Activated CD4-positive, alpha-beta T cell treated with anti-CD3 and anti-CD28 coated beads for 36 hours (primary cell): Measurements from ENCODE around the gene TNK2. TPM values are rescaled to one million over a fixed set of nuclear protein-coding genes. Genes with fewer than 3 reads are reported as not detected.

ENCODE experiments used
- ATAC-seq: fragments of 200-7000 bp; cut with Tn5 transposase; one replicate; pipeline ENCODE4 v1.10.0; 2021; ENCODE audit warnings: mild to moderate bottlenecking, moderate library complexity
- CTCF ChIA-PET: fragments of 350-600 bp; sonication (Branson Sonifier 250); formaldehyde crosslinking; loops from one replicate; lab custom pipeline; 2021; ENCODE audit warnings: antibody characterized with exemption; lab: Charles Lee
- POLR2A ChIA-PET: fragments of 350-600 bp; sonication (Branson Sonifier 250); formaldehyde crosslinking; loops from one replicate; lab custom pipeline; 2021; ENCODE audit warnings: antibody characterized with exemption, inconsistent platforms; lab: Charles Lee
- DNase-seq: peaks from one replicate; pipeline ENCODE4 v3.0.0-alpha.2; 2020
- H3K27ac Mint-ChIP-seq: one replicate; pipeline ENCODE4 v1.8.0; 2021; ENCODE audit warnings: mixed read lengths
- H3K27me3 Mint-ChIP-seq: one replicate; pipeline ENCODE4 v1.8.0; 2021; ENCODE audit warnings: mixed read lengths
- H3K36me3 Mint-ChIP-seq: one replicate; pipeline ENCODE4 v1.8.0; 2021; ENCODE audit warnings: low read depth, mixed read lengths
- H3K4me1 Mint-ChIP-seq: one replicate; pipeline ENCODE4 v1.8.0; 2021; ENCODE audit warnings: mixed read lengths
- H3K4me3 Mint-ChIP-seq: one replicate; pipeline ENCODE4 v1.8.0; 2021; ENCODE audit warnings: mild to moderate bottlenecking, moderate library complexity, mixed read lengths
- H3K9me3 Mint-ChIP-seq: one replicate; pipeline ENCODE4 v1.8.0; 2021; ENCODE audit warnings: low read depth, mixed read lengths
- intact Hi-C, 2 experiments: fragments of 100-400 bp; cut with DNase I in 1 of 2; cut with micrococcal nuclease in 1 of 2; formaldehyde crosslinking; loops; one replicate each; pipeline versions ENCODE4 v1.14.2 to v1.15.1; 2022 to 2024; cut with DNase I, micrococcal nuclease
- total RNA-seq, 2 experiments: library from RNA; stranded (reverse); gene quantifications; one replicate each; pipeline ENCODE4 v1.2.3, GENCODE V29; 2021

TNK2 gene
- total RNA-seq, 2 experiments from 2014 or later, result 49.9 to 54.2 TPM

DNA sequence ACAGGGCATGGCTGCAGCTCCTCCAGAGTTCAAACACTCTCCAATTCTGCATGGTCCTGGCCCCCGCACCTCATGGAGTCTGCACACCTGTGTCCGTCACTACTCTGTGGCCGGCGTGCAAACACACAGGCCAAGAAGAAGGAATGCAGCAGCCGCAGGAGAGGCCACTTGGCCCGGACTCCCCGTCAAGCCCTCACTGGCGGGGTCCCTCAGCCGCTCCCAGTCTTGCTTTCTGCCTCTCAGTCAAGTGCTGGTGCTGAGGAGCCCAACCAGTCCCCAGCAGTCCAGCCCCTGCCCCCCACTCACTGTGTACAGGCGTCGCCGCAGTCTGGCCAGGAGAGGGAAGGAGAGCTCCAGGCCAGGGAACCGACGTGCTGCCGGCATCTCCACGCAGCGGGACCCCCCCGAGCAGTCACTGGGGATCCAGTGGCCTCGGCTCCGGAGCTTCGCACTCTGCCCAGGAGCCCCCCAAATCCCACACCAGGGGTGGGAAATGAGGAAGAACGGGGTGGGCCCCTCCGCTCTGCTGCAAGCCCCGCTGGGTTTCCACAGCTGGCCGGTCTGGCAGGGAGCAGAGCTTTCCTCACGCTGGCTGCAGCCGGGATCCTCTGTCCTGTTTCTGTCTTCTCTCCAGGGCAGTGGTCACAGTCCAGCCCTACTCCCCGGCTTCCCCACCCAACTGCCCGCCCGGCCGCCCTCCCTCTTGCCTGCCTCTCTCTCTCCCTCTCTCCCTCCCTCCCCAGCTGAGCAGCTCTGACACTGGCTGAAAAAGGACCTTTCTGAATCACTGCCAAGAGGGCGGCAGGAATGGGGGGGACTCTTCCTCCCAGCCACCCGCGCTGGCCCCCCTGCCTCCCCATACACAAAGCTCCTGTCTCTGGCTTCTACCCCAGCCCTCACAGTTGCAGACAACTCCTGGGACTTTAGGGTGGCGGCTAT, 16.0 kb downstream of the TNK2 start:
- Mint-ChIP-seq H3K27me3 (no peaks in the 10 kb centered on the region), H3K36me3 (peaks cover 5% of the 10 kb centered on the region), H3K9me3 (no peaks in the 10 kb centered on the region), H3K4me1 (peaks cover 23% of the 10 kb centered on the region), H3K4me3 (no peak overlapping the region), H3K27ac (no peak overlapping the region)
- POLR2A ChIA-PET, result interaction anchor here (0.6 to 1.5 kb wide), 2 partner anchors 15 to 69 kb away, joined by 3 read pairs; no protein-coding TSS in a partner anchor
- no peak for DNase-seq
- intact Hi-C loops, result no loop called here
- no peak for ATAC-seq
- CTCF ChIA-PET, result interaction anchor here (0.7 to 2.8 kb wide), 9 partner anchors 8 to 42 kb away, joined by 3 to 23 read pairs (median 4); no protein-coding TSS in a partner anchor

DNA sequence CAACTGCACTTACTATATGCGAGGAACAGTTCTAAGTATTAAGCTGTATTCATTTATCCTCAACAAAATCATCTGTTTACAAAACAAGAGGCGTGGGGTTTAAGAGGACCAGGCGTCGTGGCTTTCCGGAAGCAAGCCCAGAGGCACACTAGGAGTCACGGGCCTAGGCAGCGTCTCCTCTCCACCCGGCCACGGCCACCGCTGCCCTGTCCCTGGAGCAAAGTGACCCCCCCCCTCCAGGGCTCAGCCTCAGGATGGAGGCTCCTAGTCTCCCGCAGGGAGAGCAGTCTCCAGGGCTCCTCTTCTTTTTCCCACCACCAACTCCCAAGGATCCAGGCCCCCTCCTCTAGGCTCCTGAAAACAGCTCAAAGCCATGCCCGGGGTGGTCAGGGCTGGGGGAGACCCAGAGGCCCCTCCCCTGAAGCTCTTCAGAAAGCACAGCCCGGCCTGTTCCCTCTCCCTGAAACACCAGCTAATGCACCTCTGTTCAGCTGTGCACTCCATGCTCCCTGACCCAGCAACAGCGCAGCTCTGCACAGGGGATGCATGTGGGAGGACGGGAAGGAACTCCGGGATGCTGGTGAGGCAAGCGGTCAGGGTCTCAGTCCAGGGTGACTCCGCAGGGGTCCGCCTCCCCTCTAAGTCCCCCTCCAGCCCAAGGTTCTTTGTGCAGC, 16.8 kb downstream of the TNK2 start:
- Mint-ChIP-seq H3K27me3 (no peaks in the 10 kb centered on the region), H3K9me3 (no peaks in the 10 kb centered on the region), H3K4me1 (peaks cover 15% of the 10 kb centered on the region), H3K4me3 (no peak overlapping the region), H3K36me3 (peaks cover 5% of the 10 kb centered on the region), H3K27ac (no peak overlapping the region)
- ChIA-PET CTCF (interaction anchor here (0.7 to 2.8 kb wide), 6 partner anchors 9 to 41 kb away, joined by 3 to 10 read pairs (median 4); no protein-coding TSS in a partner anchor), POLR2A (interaction anchor here (0.6 to 1.5 kb wide), 2 partner anchors 16 to 70 kb away, joined by 3 read pairs; no protein-coding TSS in a partner anchor)
- intact Hi-C loops, result no loop called here
- ATAC-seq (no peak), DNase-seq (no peak)

GRCh38 chr3:195889870-195890295, 18.5 kb downstream of the TNK2 start:
- Mint-ChIP-seq H3K27ac (no peak overlapping the region), H3K4me3 (no peak overlapping the region), H3K27me3 (no peaks in the 10 kb centered on the region), H3K36me3 (peaks cover 5% of the 10 kb centered on the region), H3K9me3 (no peaks in the 10 kb centered on the region), H3K4me1 (peaks cover 9% of the 10 kb centered on the region)
- ChIA-PET CTCF (interaction anchor here (1.4 to 2.5 kb wide), 4 partner anchors 25 to 39 kb away, joined by 3 to 9 read pairs (median 8); no protein-coding TSS in a partner anchor), POLR2A (no interaction called here)
- no peak for ATAC-seq
- no peak for DNase-seq
- intact Hi-C loops, result no loop called here

DNA sequence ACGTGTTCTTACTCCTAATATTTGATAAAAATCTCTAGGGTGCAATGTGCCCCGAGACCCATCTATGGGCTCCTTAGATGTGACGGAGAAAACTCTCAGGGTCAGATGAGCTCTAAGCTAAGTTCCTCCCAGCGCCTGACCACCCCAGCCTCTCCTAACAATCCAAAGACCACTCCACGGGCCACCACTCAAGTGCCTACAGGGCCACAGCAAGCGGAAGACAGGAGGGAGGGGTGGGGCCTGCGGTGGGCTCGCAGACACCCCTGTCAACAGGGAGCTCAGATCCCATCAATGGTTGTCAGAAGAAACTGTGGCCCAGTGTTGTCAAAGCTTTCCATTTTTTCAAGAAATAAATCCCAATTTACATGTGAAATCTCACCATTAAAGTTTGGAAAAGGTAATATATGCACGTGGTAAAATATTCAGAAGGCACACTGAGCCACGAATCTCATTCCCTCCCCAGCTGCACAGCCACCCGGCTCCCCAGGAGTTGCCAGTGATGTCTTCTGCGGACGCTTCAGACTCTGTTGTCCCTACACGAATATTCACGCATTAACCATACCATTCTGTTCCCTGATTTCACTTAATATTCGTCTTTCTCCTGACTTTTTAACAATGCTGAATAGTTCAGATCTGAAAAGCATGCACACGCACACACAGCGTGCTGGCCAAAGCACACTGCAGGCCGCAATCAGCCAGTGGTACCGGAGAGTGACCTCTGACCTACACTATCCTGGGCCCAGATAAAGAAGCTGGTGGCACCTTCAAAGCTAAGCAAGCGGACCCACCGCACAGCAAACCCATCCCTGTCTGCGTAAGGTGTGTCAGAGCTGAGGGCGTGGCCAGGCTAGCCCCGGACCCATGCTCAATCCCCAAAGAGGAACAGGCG, 19.1 kb downstream of the TNK2 start:
- Mint-ChIP-seq H3K27ac (no peak overlapping the region), H3K27me3 (no peaks in the 10 kb centered on the region), H3K9me3 (no peaks in the 10 kb centered on the region), H3K4me1 (peaks cover 4% of the 10 kb centered on the region), H3K36me3 (peaks cover 5% of the 10 kb centered on the region), H3K4me3 (no peak overlapping the region)
- ChIA-PET CTCF (interaction anchor here (1.4 to 2.5 kb wide), 5 partner anchors 26 to 39 kb away, joined by 3 to 9 read pairs (median 6); no protein-coding TSS in a partner anchor), POLR2A (no interaction called here)
- ATAC-seq (no peak), DNase-seq (no peak)
- intact Hi-C loops, result no loop called here

GRCh38 chr3:195888311-195888761, 20.0 kb downstream of the TNK2 start:
- POLR2A ChIA-PET, result no interaction called here
- CTCF ChIA-PET, result interaction anchor here (1.4 to 1.6 kb wide), 3 partner anchors 28 to 38 kb away, joined by 3 to 6 read pairs (median 4); no protein-coding TSS in a partner anchor
- H3K4me1 Mint-ChIP-seq, result no peaks in the 10 kb centered on the region

DNA sequence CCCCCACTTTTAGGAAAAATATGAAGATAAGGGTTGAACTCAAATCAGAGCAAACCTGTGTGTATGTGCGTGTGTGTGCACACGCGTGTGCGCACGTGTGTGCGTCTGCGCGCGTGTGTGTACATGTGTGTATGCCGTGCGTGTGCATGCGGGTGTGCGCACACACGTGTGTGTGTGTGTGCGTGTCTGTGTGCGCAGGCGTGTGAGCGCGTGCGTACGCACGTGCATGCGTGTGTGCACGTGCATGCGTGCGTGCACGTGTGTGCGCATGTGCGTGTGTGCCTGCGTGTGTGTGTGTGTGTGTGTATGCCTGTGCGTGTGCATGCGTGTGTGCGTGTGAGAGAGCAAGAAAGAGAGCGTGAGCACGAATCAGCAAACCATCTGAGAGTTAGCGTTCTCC, 20.7 kb downstream of the TNK2 start:
- POLR2A ChIA-PET, result no interaction called here
- no peak for ATAC-seq

More at GRCh38 chr3:195888311-195888761, 20.0 kb downstream of the TNK2 start:
- peaks cover 9% of the 10 kb centered on the region for H3K36me3 Mint-ChIP-seq
- intact Hi-C loops, result no loop called here
- H3K4me3 Mint-ChIP-seq, result no peak overlapping the region
- no peaks in the 10 kb centered on the region for H3K9me3 Mint-ChIP-seq
- no peak overlapping the region for H3K27ac Mint-ChIP-seq
- DNase-seq (no peak), ATAC-seq (no peak)
- H3K27me3 Mint-ChIP-seq, result no peaks in the 10 kb centered on the region

DNA sequence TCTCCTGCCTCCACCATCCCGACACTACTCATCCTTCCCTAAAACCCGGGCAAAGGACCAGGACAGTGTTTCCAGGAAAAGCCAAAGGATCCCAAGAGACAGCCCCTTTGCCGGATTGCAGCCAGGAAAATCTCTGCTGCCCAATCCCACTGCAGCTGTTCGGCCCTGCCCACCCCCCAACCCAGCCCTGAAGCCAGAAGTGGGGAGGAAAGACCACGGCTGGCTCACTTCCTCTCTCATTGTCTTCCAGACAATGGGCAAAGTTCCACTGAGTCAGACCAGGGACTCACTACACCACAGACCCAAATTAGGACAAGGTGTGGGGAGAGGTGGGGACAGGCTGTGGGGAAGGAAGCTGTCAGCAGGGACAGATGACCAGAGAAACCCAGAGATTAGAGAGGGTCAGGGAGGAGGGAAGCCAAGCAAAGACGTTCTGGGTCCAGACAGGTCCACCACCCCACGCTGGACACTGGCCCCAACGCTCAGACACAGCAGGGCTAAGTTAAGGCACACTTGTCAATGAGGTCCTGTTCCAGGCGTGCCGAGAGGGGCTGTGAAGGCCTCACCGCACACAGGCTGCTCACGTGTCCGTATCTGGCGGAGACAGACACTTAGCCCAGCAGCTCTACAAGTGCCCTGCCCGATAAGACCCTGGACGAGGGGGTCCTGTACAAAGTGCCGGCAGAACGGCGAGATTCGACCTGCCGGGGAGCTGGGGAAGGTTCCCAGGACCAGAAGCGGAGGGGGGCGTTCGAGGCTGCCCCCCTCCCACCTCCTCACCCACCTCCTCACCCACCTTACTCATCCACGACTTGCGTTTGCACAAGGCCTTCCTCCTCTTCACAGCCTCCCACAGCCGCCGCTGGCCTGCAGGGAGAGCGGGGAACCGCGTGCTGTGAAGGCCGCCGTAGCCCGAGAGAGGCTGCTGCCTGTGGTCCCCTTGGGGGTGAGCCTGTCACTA, 21.9 kb downstream of the TNK2 start:
- no peaks in the 10 kb centered on the region for H3K4me1 Mint-ChIP-seq
- POLR2A ChIA-PET, result no interaction called here
- no peaks in the 10 kb centered on the region for H3K27me3 Mint-ChIP-seq
- H3K36me3 Mint-ChIP-seq, result peaks cover 10% of the 10 kb centered on the region
- DNase-seq (no peak), ATAC-seq (no peak)
- CTCF ChIA-PET, result interaction anchor here (1.1 to 1.7 kb wide), 5 partner anchors 8 to 36 kb away, joined by 3 to 7 read pairs (median 5); no protein-coding TSS in a partner anchor
- H3K27ac Mint-ChIP-seq, result no peak overlapping the region
- H3K9me3 Mint-ChIP-seq, result no peaks in the 10 kb centered on the region
- no peak overlapping the region for H3K4me3 Mint-ChIP-seq
- intact Hi-C loops, result no loop called here

More for the DNA sequence above, 20.7 kb downstream of the TNK2 start:
- Mint-ChIP-seq H3K27ac (no peak overlapping the region), H3K9me3 (no peaks in the 10 kb centered on the region), H3K4me3 (no peak overlapping the region), H3K36me3 (peaks cover 10% of the 10 kb centered on the region), H3K4me1 (no peaks in the 10 kb centered on the region), H3K27me3 (no peaks in the 10 kb centered on the region)
- CTCF ChIA-PET, result interaction anchor here (1.5 kb wide), 1 partner anchor 28 kb away, joined by 4 read pairs; no protein-coding TSS in a partner anchor
- no peak for DNase-seq
- intact Hi-C loops, result no loop called here

- Mint-ChIP-seq H3K36me3 (peaks cover 10% of the 10 kb centered on the region), H3K27me3 (no peaks in the 10 kb centered on the region), H3K9me3 (no peaks in the 10 kb centered on the region), H3K27ac (no peak overlapping the region), H3K4me3 (no peak overlapping the region), H3K4me1 (no peaks in the 10 kb centered on the region)
- ChIA-PET POLR2A (no interaction called here), CTCF (interaction anchor here (0.8 to 1.7 kb wide), 7 partner anchors 9 to 114 kb away, joined by 3 to 7 read pairs (median 5); no protein-coding TSS in a partner anchor)
- intact Hi-C loops, result no loop called here
- ATAC-seq (no peak), DNase-seq (no peak)
These were observed 23.1 kb downstream of the TNK2 start for GRCh38 chr3:195885036-195885891.

GRCh38 chr3:195884691-195885035, 23.7 kb downstream of the TNK2 start:
- no peaks in the 10 kb centered on the region for H3K27me3 Mint-ChIP-seq
- POLR2A ChIA-PET, result no interaction called here
- H3K4me1 Mint-ChIP-seq, result no peaks in the 10 kb centered on the region

More at GRCh38 chr3:195884691-195885035, 23.7 kb downstream of the TNK2 start:
- Mint-ChIP-seq H3K9me3 (no peaks in the 10 kb centered on the region), H3K4me3 (no peak overlapping the region), H3K36me3 (peaks cover 10% of the 10 kb centered on the region), H3K27ac (no peak overlapping the region)
- ATAC-seq (no peak), DNase-seq (no peak)
- intact Hi-C loops, result no loop called here
- CTCF ChIA-PET, result interaction anchor here (1.2 kb wide), 1 partner anchor 10 kb away, joined by 6 read pairs; no protein-coding TSS in a partner anchor
